ENCODE data around the gene SLC4A8. TPM values are rescaled to one million over a fixed set of nuclear protein-coding genes. Genes with fewer than 3 reads are reported as not detected.
"Not testable (repeated sequence)": the region's sequence is repeated elsewhere in the genome, so short reads cannot be mapped to it uniquely, and the experiment has no call there.

The SLC4A8 gene
- total and polyA plus RNA-seq, 9 of the 15 experiments (the other 6 are each of a cell fraction or from before 2014, with no cell fraction given): 0.04 to 1.5 (median 0.12) TPM; not detected in 2

- H3K9ac ChIP-seq (ENCODE audit: insufficient read depth in 1 of 2, low read depth in 2 of 2, low read length in 2 of 2): no peak overlapping the region
- ATAC-seq (no peak), DNase-seq (ENCODE audit: extremely low read depth in 1 of 4, low spot score in 3 of 4) (no peak), FAIRE-seq (no peak)
- H3K9me3 ChIP-seq (replicated peaks; ENCODE audit: control insufficient read depth, insufficient read depth, low read depth, low read length): no peaks in the 10 kb centered on the region
- TF ChIP-seq CAMTA2 (CRISPR knock-in tag; conservative IDR thresholded peaks at IDR 0.05) (no peak), MTA2 (IDR thresholded peaks at IDR 0.05; ENCODE audit: low read depth) (no peak)
- intact Hi-C loops (cut with micrococcal nuclease) (no loop called here), in situ Hi-C loops (cut with MboI) (no loop called here)
- H3K4me3 ChIP-seq: no peak overlapping the region
- H3K79me2 ChIP-seq (ENCODE audit: control insufficient read depth, insufficient read depth, low read length): no peaks in the 10 kb centered on the region
- H3K36me3 ChIP-seq (ENCODE audit: control insufficient read depth, insufficient read depth, low read length): no peaks in the 10 kb centered on the region
- ChIA-PET CTCF (ENCODE audit: low intra/inter-chr PET ratio) (no interaction called here), POLR2A (interaction anchor here (1.0 kb wide), 1 partner anchor 9 kb away, joined by 3 read pairs; no protein-coding TSS in a partner anchor)
- H3K9me1 ChIP-seq (ENCODE audit: control insufficient read depth, insufficient read depth, low read length): no peaks in the 10 kb centered on the region
- no peak overlapping the region for H3K4me2 ChIP-seq (ENCODE audit: insufficient read depth, low read length)
- 0 out of 2 replicates have a peak, but pooled peaks cover 6% of the 10 kb centered on the region for H4K20me1 ChIP-seq (replicated peaks; ENCODE audit: control insufficient read depth, insufficient read depth, low read length)
- peaks cover 3 to 16% of the 10 kb centered on the region in 2 experiments; a peak in 3 of 5 replicates for H3K27me3 ChIP-seq (ENCODE audit: control insufficient read depth in 2 of 2, insufficient read depth in 2 of 2, low read length in 2 of 2)
- H3K27ac ChIP-seq (ENCODE audit: extremely low read depth, low read depth, low read length): no peak overlapping the region
- no TSS peak for BruUV-seq (replicated peaks)
- WGBS (ENCODE audit: insufficient coverage, low coverage, missing lambda C conversion rate): 0% methylated on average over 2 of the region's 2 CpGs
- no peaks in the 10 kb centered on the region for H3K4me1 ChIP-seq (replicated peaks in 1 of 2; ENCODE audit: control insufficient read depth in 2 of 2, insufficient read depth in 2 of 2, low read length in 2 of 2)
- H2AFZ ChIP-seq (ENCODE audit: low read depth, low read length): no peak overlapping the region
Observed at GRCh38 chr12:51512438-51512837, 87.8 kb downstream of the SLC4A8 start.

- DNase-seq (ENCODE audit: extremely low read depth in 1 of 4, low spot score in 3 of 4); in situ Hi-C loops (cut with MboI); BruUV-seq (replicated peaks): not testable (repeated sequence)
Observed at GRCh38 chr12:51515037-51515436, 90.4 kb downstream of the SLC4A8 start.

More at GRCh38 chr12:51515037-51515436, 90.4 kb downstream of the SLC4A8 start:
- H3K36me3 ChIP-seq (ENCODE audit: control insufficient read depth, insufficient read depth, low read length); H3K79me2 ChIP-seq (ENCODE audit: control insufficient read depth, insufficient read depth, low read length); CTCF ChIA-PET (ENCODE audit: low intra/inter-chr PET ratio); FAIRE-seq; intact Hi-C loops (cut with micrococcal nuclease); H3K9ac ChIP-seq (ENCODE audit: insufficient read depth in 1 of 2, low read depth in 2 of 2, low read length in 2 of 2); H3K4me1 ChIP-seq (replicated peaks in 1 of 2; ENCODE audit: control insufficient read depth in 2 of 2, insufficient read depth in 2 of 2, low read length in 2 of 2); POLR2A ChIA-PET; H4K20me1 ChIP-seq (replicated peaks; ENCODE audit: control insufficient read depth, insufficient read depth, low read length); H3K4me3 ChIP-seq; H3K9me1 ChIP-seq (ENCODE audit: control insufficient read depth, insufficient read depth, low read length); H3K9me3 ChIP-seq (replicated peaks; ENCODE audit: control insufficient read depth, insufficient read depth, low read depth, low read length); ATAC-seq; H2AFZ ChIP-seq (ENCODE audit: low read depth, low read length); H3K27ac ChIP-seq (ENCODE audit: extremely low read depth, low read depth, low read length); H3K27me3 ChIP-seq (ENCODE audit: control insufficient read depth in 2 of 2, insufficient read depth in 2 of 2, low read length in 2 of 2); H3K4me2 ChIP-seq (ENCODE audit: insufficient read depth, low read length): not testable (repeated sequence)
- WGBS (ENCODE audit: insufficient coverage, low coverage, missing lambda C conversion rate): 0% methylated on average over 4 of the region's 4 CpGs

All from K562 (cell line).